ENCODE results near the gene ARHGAP24. TPM values are rescaled to one million over a fixed set of nuclear protein-coding genes. Genes with fewer than 3 reads are reported as not detected.

ARHGAP24 gene
- total RNA-seq, 2 experiments from 2014 or later: 0.22 to 0.70 TPM

- Mint-ChIP-seq H3K27me3 (no peaks in the 10 kb centered on the region), H3K4me1 (ENCODE audit: low read depth) (no peaks in the 10 kb centered on the region), H3K9me3 (no peaks in the 10 kb centered on the region), H3K4me3 (no peak overlapping the region), H3K27ac (no peak overlapping the region), H3K36me3 (ENCODE audit: low read depth) (no peaks in the 10 kb centered on the region)
- ATAC-seq: no peak
- no peak for TF ChIP-seq CTCF (IDR thresholded peaks at IDR 0.05)
- CTCF ChIA-PET: no interaction called here
- intact Hi-C loops (cut with micrococcal nuclease): no loop called here
- POLR2A ChIA-PET: no interaction called here
- no peak for DNase-seq
Observed at GRCh38 chr4:85430697-85431096, 44.3 kb upstream of the ARHGAP24 start.

- Mint-ChIP-seq H3K4me3 (no peak overlapping the region), H3K9me3 (no peaks in the 10 kb centered on the region), H3K36me3 (ENCODE audit: low read depth) (no peaks in the 10 kb centered on the region), H3K4me1 (ENCODE audit: low read depth) (no peaks in the 10 kb centered on the region), H3K27me3 (no peaks in the 10 kb centered on the region), H3K27ac (no peak overlapping the region)
- ATAC-seq: no peak
- TF ChIP-seq CTCF (IDR thresholded peaks at IDR 0.05): no peak
- ChIA-PET CTCF (no interaction called here), POLR2A (no interaction called here)
- DNase-seq: no peak
- intact Hi-C loops (cut with micrococcal nuclease): no loop called here
Observed at GRCh38 chr4:85431156-85431555, 43.8 kb upstream of the ARHGAP24 start.

GRCh38 chr4:85431881-85432485 lies 43.0 kb upstream of the ARHGAP24 start:
- no peak overlapping the region for H3K4me3 Mint-ChIP-seq
- ATAC-seq: no peak
- H3K4me1 Mint-ChIP-seq (ENCODE audit: low read depth): no peaks in the 10 kb centered on the region
- intact Hi-C loops (cut with micrococcal nuclease): no loop called here
- POLR2A ChIA-PET: no interaction called here
- H3K27me3 Mint-ChIP-seq: no peaks in the 10 kb centered on the region
- H3K9me3 Mint-ChIP-seq: no peaks in the 10 kb centered on the region
- H3K36me3 Mint-ChIP-seq (ENCODE audit: low read depth): no peaks in the 10 kb centered on the region
- CTCF ChIA-PET: no interaction called here
- no peak overlapping the region for H3K27ac Mint-ChIP-seq
- DNase-seq: no peak
- no peak for TF ChIP-seq CTCF (IDR thresholded peaks at IDR 0.05)

- no peak for ATAC-seq
- intact Hi-C loops (cut with micrococcal nuclease): no loop called here
- Mint-ChIP-seq H3K4me3 (no peak overlapping the region), H3K27ac (no peak overlapping the region), H3K9me3 (no peaks in the 10 kb centered on the region), H3K36me3 (ENCODE audit: low read depth) (no peaks in the 10 kb centered on the region), H3K27me3 (no peaks in the 10 kb centered on the region), H3K4me1 (ENCODE audit: low read depth) (no peaks in the 10 kb centered on the region)
- ChIA-PET CTCF (no interaction called here), POLR2A (no interaction called here)
- no peak for DNase-seq
- TF ChIP-seq CTCF (IDR thresholded peaks at IDR 0.05): no peak
Observed at GRCh38 chr4:85445050-85445639, 29.8 kb upstream of the ARHGAP24 start.

- no peak for ATAC-seq
- Mint-ChIP-seq H3K9me3 (no peaks in the 10 kb centered on the region), H3K4me1 (ENCODE audit: low read depth) (no peaks in the 10 kb centered on the region), H3K27me3 (no peaks in the 10 kb centered on the region), H3K4me3 (no peak overlapping the region), H3K36me3 (ENCODE audit: low read depth) (no peaks in the 10 kb centered on the region), H3K27ac (no peak overlapping the region)
- POLR2A ChIA-PET: no interaction called here
- TF ChIP-seq CTCF (IDR thresholded peaks at IDR 0.05): no peak
- no peak for DNase-seq
- CTCF ChIA-PET: no interaction called here
- intact Hi-C loops (cut with micrococcal nuclease): no loop called here
Observed at GRCh38 chr4:85446141-85446861, 28.6 kb upstream of the ARHGAP24 start.
